Measurements from ENCODE around the gene TTYH1.
"Not testable (repeated sequence)": the region's sequence is repeated elsewhere in the genome, so short reads cannot be mapped to it uniquely, and the experiment has no call there.

Gene TTYH1

GRCh38 chr19:54380897-54381296 is 34.4 kb upstream of the TTYH1 start:
- no peak for ATAC-seq
- TF ChIP-seq SNAI2 (CRISPR knock-in tag; IDR thresholded peaks at IDR 0.05) (no peak), TSHZ2 (CRISPR knock-in tag; IDR thresholded peaks at IDR 0.05) (no peak), OSR1 (CRISPR knock-in tag; IDR thresholded peaks at IDR 0.05) (no peak), CSDC2 (CRISPR knock-in tag; IDR thresholded peaks at IDR 0.05) (no peak), ZFP30 (CRISPR knock-in tag; IDR thresholded peaks at IDR 0.05) (no peak), ARNTL (CRISPR knock-in tag; IDR thresholded peaks at IDR 0.05; ENCODE audit: borderline replicate concordance, low read depth) (no peak), CSRNP3 (CRISPR knock-in tag; IDR thresholded peaks at IDR 0.05) (no peak), ZNF70 (CRISPR knock-in tag; IDR thresholded peaks at IDR 0.05) (no peak), RARB (CRISPR knock-in tag; IDR thresholded peaks at IDR 0.05) (no peak), BACH2 (CRISPR knock-in tag; IDR thresholded peaks at IDR 0.05; ENCODE audit: borderline replicate concordance) (no peak), TCF4 (CRISPR knock-in tag; IDR thresholded peaks at IDR 0.05; ENCODE audit: borderline replicate concordance) (no peak), PATZ1 (CRISPR knock-in tag; IDR thresholded peaks at IDR 0.05; ENCODE audit: borderline replicate concordance) (no peak), TOX (CRISPR knock-in tag; IDR thresholded peaks at IDR 0.05; ENCODE audit: borderline replicate concordance) (no peak), ISL1 (CRISPR knock-in tag; IDR thresholded peaks at IDR 0.05) (no peak)

GRCh38 chr19:54382041-54382440 is 33.2 kb upstream of the TTYH1 start:
- not testable (repeated sequence) for ATAC-seq

GRCh38 chr19:54383330-54383729 is 31.9 kb upstream of the TTYH1 start:
- TF ChIP-seq PPARA (CRISPR knock-in tag; IDR thresholded peaks at IDR 0.05; ENCODE audit: borderline replicate concordance) (no peak), ZNF565 (CRISPR knock-in tag; conservative IDR thresholded peaks at IDR 0.05; ENCODE audit: low read depth) (no peak)
- no peak for ATAC-seq

- ATAC-seq: peak; percentile 36
- TF ChIP-seq TCF4 (CRISPR knock-in tag; IDR thresholded peaks at IDR 0.05; ENCODE audit: borderline replicate concordance): no peak
- no peak for TF ChIP-seq ZNF8 (CRISPR knock-in tag; IDR thresholded peaks at IDR 0.05)
Observed at GRCh38 chr19:54387991-54388801, 27.1 kb upstream of the TTYH1 start.

- ATAC-seq: no peak
Observed at GRCh38 chr19:54388802-54389139, 26.5 kb upstream of the TTYH1 start.

More at GRCh38 chr19:54388802-54389139, 26.5 kb upstream of the TTYH1 start:
- TF ChIP-seq POU6F1 (CRISPR knock-in tag; IDR thresholded peaks at IDR 0.05; ENCODE audit: borderline replicate concordance, low read depth): no peak
- no peak for TF ChIP-seq RARB (CRISPR knock-in tag; IDR thresholded peaks at IDR 0.05)
- TF ChIP-seq SNAI2 (CRISPR knock-in tag; IDR thresholded peaks at IDR 0.05): no peak
- no peak for TF ChIP-seq CSRNP3 (CRISPR knock-in tag; IDR thresholded peaks at IDR 0.05)
- TF ChIP-seq PPARA (CRISPR knock-in tag; IDR thresholded peaks at IDR 0.05; ENCODE audit: borderline replicate concordance): no peak
